CD4-positive, CD25-positive, alpha-beta regulatory T cell (primary cell): Measurements from ENCODE around the gene RAPGEF4. TPM values are rescaled to one million over a fixed set of nuclear protein-coding genes. Genes with fewer than 3 reads are reported as not detected.
A peak's percentile ranks its signal among the peaks of the same experiment; 100 is the strongest.

ENCODE experiments used
- ATAC-seq, 2 donors: fragments of 150-1000 bp; cut with Tn5 transposase; one replicate each; pipeline ENCODE4 v1.10.0; 2021; ENCODE audit warnings: low read depth in 2 of 2, moderate number of reproducible peaks in 2 of 2, moderate library complexity in 1 of 2
- DNase-seq, 3 donors: peaks; one replicate each; pipeline versions ENCODE4 v3.0.0 to v3.0.0-alpha.2; 2012 to 2022; ENCODE audit warnings: mixed read lengths in 1 of 3
- H3K27ac ChIP-seq: one replicate; pipeline ENCODE4 v1.7.0; 2013; ENCODE audit warnings: mild to moderate bottlenecking, low read length; ENCODE audit not compliant: insufficient read depth, poor library complexity, severe bottlenecking
- H3K27me3 ChIP-seq: one replicate; pipeline ENCODE4 v1.7.0; 2013; ENCODE audit warnings: low read length; ENCODE audit not compliant: control insufficient read depth, insufficient read depth
- H3K36me3 ChIP-seq: one replicate; pipeline ENCODE4 v1.7.0; 2013; ENCODE audit warnings: mild to moderate bottlenecking, low read length, moderate library complexity; ENCODE audit not compliant: control insufficient read depth, insufficient read depth
- H3K4me1 ChIP-seq: 2 replicates; pipeline ENCODE4 v1.7.0; 2013; ENCODE audit warnings: mild to moderate bottlenecking, low read length; ENCODE audit not compliant: insufficient read depth, control insufficient read depth, poor library complexity, severe bottlenecking
- H3K4me3 ChIP-seq: one replicate; pipeline ENCODE4 v1.7.0; 2013; ENCODE audit warnings: low read depth, mild to moderate bottlenecking, low read length, moderate library complexity
- H3K9me3 ChIP-seq, 2 experiments: 1 replicate in 1 of 2; 2 replicates in 1 of 2; pipeline ENCODE4 v1.7.0; 2013; ENCODE audit warnings: low read length in 2 of 2, mild to moderate bottlenecking in 1 of 2, moderate library complexity in 1 of 2; ENCODE audit not compliant: control insufficient read depth in 2 of 2
- H3K27ac Mint-ChIP-seq, 3 donors: one replicate each; pipeline ENCODE4 v1.8.0; 2020 to 2022; ENCODE audit warnings: mild to moderate bottlenecking in 3 of 3, mixed read lengths in 3 of 3, moderate library complexity in 2 of 3
- H3K27me3 Mint-ChIP-seq: one replicate; pipeline ENCODE4 v1.8.0; 2022; ENCODE audit warnings: mild to moderate bottlenecking, mixed read lengths
- H3K36me3 Mint-ChIP-seq: one replicate; pipeline ENCODE4 v1.8.0; 2020; ENCODE audit warnings: mixed read lengths
- H3K4me1 Mint-ChIP-seq, 4 donors: one replicate each; pipeline ENCODE4 v1.8.0; 2020 to 2022; ENCODE audit warnings: mixed read lengths in 4 of 4, mild to moderate bottlenecking in 1 of 4
- H3K4me3 Mint-ChIP-seq, 4 donors: one replicate each; pipeline ENCODE4 v1.8.0; 2020 to 2022; ENCODE audit warnings: mild to moderate bottlenecking in 4 of 4, mixed read lengths in 4 of 4, moderate library complexity in 3 of 4
- H3K9me3 Mint-ChIP-seq, 7 donors: one replicate each; pipeline ENCODE4 v1.8.0; 2020 to 2022; ENCODE audit warnings: mixed read lengths in 7 of 7, mild to moderate bottlenecking in 3 of 7, moderate library complexity in 2 of 7
- polyA plus RNA-seq, 4 donors: library from polyadenylated mRNA; unstranded; fragments of 300-500 nt; fragmentation: Illumina TruSeq; gene quantifications; one replicate each; pipeline ENCODE4 v1.2.3, GENCODE V29; 2021
- total RNA-seq: library from RNA; stranded (reverse); gene quantifications from one replicate; pipeline ENCODE4 v1.2.3, GENCODE V29; 2022

The RAPGEF4 gene
- total and polyA plus RNA-seq, 5 donors from 2014 or later: 1.4 TPM; not detected in 4

GRCh38 chr2:172905937-172906811 is 170.5 kb downstream of the RAPGEF4 start:
- H3K4me1 Mint-ChIP-seq: peaks cover 0 to 6% (median 0%) of the 10 kb centered on the region in 4 donors
- no peaks in the 10 kb centered on the region for H3K36me3 Mint-ChIP-seq
- no peak overlapping the region for H3K4me3 ChIP-seq
- peaks cover 4% of the 10 kb centered on the region for H3K27me3 Mint-ChIP-seq
- no peak for DNase-seq
- H3K9me3 ChIP-seq: no peaks in the 10 kb centered on the region
- ATAC-seq: no peak
- H3K4me1 ChIP-seq: no peaks in the 10 kb centered on the region
- no peaks in the 10 kb centered on the region for H3K36me3 ChIP-seq
- no peaks in the 10 kb centered on the region for H3K27me3 ChIP-seq
- no peak overlapping the region for H3K27ac Mint-ChIP-seq
- H3K4me3 Mint-ChIP-seq: no peak overlapping the region
- no peak overlapping the region for H3K27ac ChIP-seq
- peaks cover 0 to 2% (median 0%) of the 10 kb centered on the region in 7 donors for H3K9me3 Mint-ChIP-seq

GRCh38 chr2:172908275-172908674 is 172.6 kb downstream of the RAPGEF4 start:
- Mint-ChIP-seq H3K4me3 (no peak overlapping the region), H3K27ac (no peak overlapping the region), H3K36me3 (no peaks in the 10 kb centered on the region), H3K4me1 (peaks cover 0 to 20% (median 0%) of the 10 kb centered on the region in 4 donors), H3K9me3 (peaks cover 0 to 2% (median 0%) of the 10 kb centered on the region in 7 donors), H3K27me3 (no peaks in the 10 kb centered on the region)
- ATAC-seq: no peak
- Histone ChIP-seq H3K27me3 (no peaks in the 10 kb centered on the region), H3K4me1 (no peaks in the 10 kb centered on the region), H3K9me3 (no peaks in the 10 kb centered on the region), H3K4me3 (no peak overlapping the region), H3K36me3 (no peaks in the 10 kb centered on the region), H3K27ac (no peak overlapping the region)
- no peak for DNase-seq

DNA sequence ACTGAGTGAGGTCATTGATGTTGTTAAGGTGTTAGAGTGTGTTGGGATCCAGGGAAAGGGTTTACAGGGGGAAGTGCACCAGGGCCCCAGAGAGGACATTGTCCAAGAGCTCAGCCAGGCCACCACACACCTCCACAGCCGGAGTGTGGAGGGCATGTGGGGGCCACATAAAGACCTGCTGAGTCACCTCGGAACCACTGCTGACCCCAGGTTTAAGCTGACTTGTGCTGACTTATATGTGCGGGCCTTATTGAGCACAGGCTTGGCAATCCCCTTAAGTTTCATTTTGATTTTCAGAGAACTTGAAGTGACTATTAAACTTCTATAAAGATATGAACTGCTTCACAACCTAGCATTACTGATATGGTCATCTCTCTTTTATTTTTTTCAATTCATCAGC is 173.8 kb downstream of the RAPGEF4 start:
- Histone ChIP-seq H3K4me3 (no peak overlapping the region), H3K36me3 (no peaks in the 10 kb centered on the region), H3K4me1 (no peaks in the 10 kb centered on the region), H3K9me3 (no peaks in the 10 kb centered on the region), H3K27me3 (no peaks in the 10 kb centered on the region), H3K27ac (no peak overlapping the region)
- Mint-ChIP-seq H3K27me3 (no peaks in the 10 kb centered on the region), H3K36me3 (no peaks in the 10 kb centered on the region), H3K27ac (no peak overlapping the region), H3K4me1 (peaks cover 0 to 24% (median 0%) of the 10 kb centered on the region in 4 donors), H3K9me3 (peaks cover 0 to 2% (median 0%) of the 10 kb centered on the region in 7 donors), H3K4me3 (no peak overlapping the region)
- DNase-seq (no peak), ATAC-seq (no peak)

GRCh38 chr2:172912266-172912665 is 176.6 kb downstream of the RAPGEF4 start:
- no peaks in the 10 kb centered on the region for H3K4me1 ChIP-seq
- peaks cover 0 to 2% (median 0%) of the 10 kb centered on the region in 7 donors for H3K9me3 Mint-ChIP-seq
- H3K4me3 Mint-ChIP-seq: peak overlapping the region in 1 of 4 donors; percentile 18
- H3K4me3 ChIP-seq: no peak overlapping the region
- no peaks in the 10 kb centered on the region for H3K9me3 ChIP-seq
- H3K4me1 Mint-ChIP-seq: peaks cover 0 to 20% (median 0%) of the 10 kb centered on the region in 4 donors
- H3K27ac ChIP-seq: no peak overlapping the region
- ATAC-seq: no peak
- DNase-seq: no peak
- no peaks in the 10 kb centered on the region for H3K36me3 ChIP-seq
- no peaks in the 10 kb centered on the region for H3K36me3 Mint-ChIP-seq
- H3K27me3 ChIP-seq: no peaks in the 10 kb centered on the region
- no peak overlapping the region for H3K27ac Mint-ChIP-seq
- H3K27me3 Mint-ChIP-seq: no peaks in the 10 kb centered on the region

GRCh38 chr2:172914341-172915008 is 178.8 kb downstream of the RAPGEF4 start:
- Mint-ChIP-seq H3K36me3 (no peaks in the 10 kb centered on the region), H3K27ac (no peak overlapping the region), H3K9me3 (peaks cover 0 to 2% (median 0%) of the 10 kb centered on the region in 7 donors), H3K4me1 (peaks cover 0 to 20% (median 0%) of the 10 kb centered on the region in 4 donors), H3K27me3 (peaks cover 6% of the 10 kb centered on the region), H3K4me3 (no peak overlapping the region)
- H3K4me1 ChIP-seq: no peaks in the 10 kb centered on the region
- DNase-seq (no peak), ATAC-seq (no peak)
- H3K4me3 ChIP-seq: no peak overlapping the region
- no peaks in the 10 kb centered on the region for H3K27me3 ChIP-seq
- no peaks in the 10 kb centered on the region for H3K9me3 ChIP-seq
- H3K27ac ChIP-seq: no peak overlapping the region
- H3K36me3 ChIP-seq: no peaks in the 10 kb centered on the region

GRCh38 chr2:172917716-172918115 is 182.1 kb downstream of the RAPGEF4 start:
- ATAC-seq (no peak), DNase-seq (no peak)
- Histone ChIP-seq H3K27ac (no peak overlapping the region), H3K27me3 (peaks cover 2% of the 10 kb centered on the region), H3K9me3 (no peaks in the 10 kb centered on the region), H3K4me1 (no peaks in the 10 kb centered on the region), H3K4me3 (no peak overlapping the region), H3K36me3 (no peaks in the 10 kb centered on the region)
- H3K27me3 Mint-ChIP-seq: peaks cover 6% of the 10 kb centered on the region
- no peaks in the 10 kb centered on the region for H3K36me3 Mint-ChIP-seq
- H3K4me1 Mint-ChIP-seq: peaks cover 0 to 10% (median 0%) of the 10 kb centered on the region in 4 donors
- H3K27ac Mint-ChIP-seq: no peak overlapping the region
- no peaks in the 10 kb centered on the region for H3K9me3 Mint-ChIP-seq
- no peak overlapping the region for H3K4me3 Mint-ChIP-seq

GRCh38 chr2:172919732-172920131 is 184.1 kb downstream of the RAPGEF4 start:
- Histone ChIP-seq H3K27me3 (peaks cover 2% of the 10 kb centered on the region), H3K9me3 (no peaks in the 10 kb centered on the region), H3K36me3 (no peaks in the 10 kb centered on the region), H3K4me1 (no peaks in the 10 kb centered on the region), H3K27ac (no peak overlapping the region), H3K4me3 (no peak overlapping the region)
- no peak overlapping the region for H3K4me3 Mint-ChIP-seq
- no peak for ATAC-seq
- no peaks in the 10 kb centered on the region for H3K4me1 Mint-ChIP-seq
- DNase-seq: no peak
- no peaks in the 10 kb centered on the region for H3K36me3 Mint-ChIP-seq
- peaks cover 10% of the 10 kb centered on the region for H3K27me3 Mint-ChIP-seq
- no peak overlapping the region for H3K27ac Mint-ChIP-seq
- H3K9me3 Mint-ChIP-seq: no peaks in the 10 kb centered on the region
